ENCODE results near the gene ATP10B.
"Not testable (repeated sequence)": the region's sequence is repeated elsewhere in the genome, so short reads cannot be mapped to it uniquely, and the experiment has no call there.

Gene ATP10B

DNA sequence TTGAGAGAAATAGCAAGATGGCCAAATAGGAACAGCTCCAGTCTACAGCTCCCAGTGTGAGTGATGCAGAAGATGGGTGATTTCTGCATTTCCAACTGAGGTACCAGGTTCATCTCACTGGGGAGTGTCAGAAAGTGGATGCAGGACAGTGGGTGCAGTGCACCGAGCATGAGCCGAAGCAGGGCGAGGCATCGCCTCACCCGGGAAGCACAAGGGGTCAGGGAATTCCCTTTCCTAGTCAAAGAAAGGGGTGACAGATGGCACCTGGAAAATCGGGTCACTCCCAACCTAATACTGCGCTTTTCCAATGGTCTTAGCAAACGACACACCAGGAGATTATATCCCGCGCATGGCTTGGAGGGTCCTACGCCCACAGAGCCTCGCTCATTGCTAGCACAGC, 39.0 kb downstream of the ATP10B start:
- DNase-seq (ENCODE audit: low spot score), result not testable (repeated sequence)

DNA sequence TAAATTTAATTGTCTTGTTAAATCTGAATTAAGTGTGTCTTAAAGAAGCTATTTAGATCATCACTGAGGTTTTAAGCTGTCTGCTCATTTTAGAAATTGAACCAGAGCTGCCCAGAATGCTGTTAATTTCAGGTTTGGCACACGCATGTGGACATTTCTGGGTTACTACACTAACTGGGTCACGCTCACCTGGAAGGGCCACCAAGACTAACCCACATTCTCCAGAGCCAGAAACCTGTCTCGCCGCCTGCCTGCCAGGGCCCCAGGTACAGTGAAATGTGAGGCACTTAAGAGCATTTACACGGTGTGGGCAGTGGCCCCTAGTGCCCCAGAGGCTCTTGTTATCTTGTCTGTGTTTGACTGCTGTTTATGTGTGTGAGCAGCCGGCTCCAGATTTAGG, 46.6 kb downstream of the ATP10B start:
- no peak for DNase-seq (ENCODE audit: low spot score)

DNA sequence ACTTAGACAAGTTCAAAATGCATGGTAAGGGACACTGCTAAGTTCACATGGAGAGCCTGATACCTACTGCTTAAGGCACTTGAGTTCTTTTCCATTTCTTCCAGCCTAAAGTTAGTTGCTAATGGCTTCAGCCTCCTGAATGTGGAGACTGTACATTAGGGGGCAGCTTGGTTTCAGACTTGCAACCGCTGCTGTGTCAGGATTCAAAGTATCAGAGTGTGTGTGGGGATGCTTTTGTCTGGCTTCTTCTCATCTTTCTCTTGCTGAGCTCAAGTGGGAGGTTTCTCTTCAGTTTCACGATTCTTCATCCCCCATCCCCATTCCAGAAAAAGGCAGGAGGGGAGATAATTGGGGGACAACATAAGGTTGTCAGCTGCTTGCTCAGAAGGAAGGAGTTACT, 49.4 kb downstream of the ATP10B start:
- DNase-seq (ENCODE audit: low spot score), result peak; percentile 21

DNA sequence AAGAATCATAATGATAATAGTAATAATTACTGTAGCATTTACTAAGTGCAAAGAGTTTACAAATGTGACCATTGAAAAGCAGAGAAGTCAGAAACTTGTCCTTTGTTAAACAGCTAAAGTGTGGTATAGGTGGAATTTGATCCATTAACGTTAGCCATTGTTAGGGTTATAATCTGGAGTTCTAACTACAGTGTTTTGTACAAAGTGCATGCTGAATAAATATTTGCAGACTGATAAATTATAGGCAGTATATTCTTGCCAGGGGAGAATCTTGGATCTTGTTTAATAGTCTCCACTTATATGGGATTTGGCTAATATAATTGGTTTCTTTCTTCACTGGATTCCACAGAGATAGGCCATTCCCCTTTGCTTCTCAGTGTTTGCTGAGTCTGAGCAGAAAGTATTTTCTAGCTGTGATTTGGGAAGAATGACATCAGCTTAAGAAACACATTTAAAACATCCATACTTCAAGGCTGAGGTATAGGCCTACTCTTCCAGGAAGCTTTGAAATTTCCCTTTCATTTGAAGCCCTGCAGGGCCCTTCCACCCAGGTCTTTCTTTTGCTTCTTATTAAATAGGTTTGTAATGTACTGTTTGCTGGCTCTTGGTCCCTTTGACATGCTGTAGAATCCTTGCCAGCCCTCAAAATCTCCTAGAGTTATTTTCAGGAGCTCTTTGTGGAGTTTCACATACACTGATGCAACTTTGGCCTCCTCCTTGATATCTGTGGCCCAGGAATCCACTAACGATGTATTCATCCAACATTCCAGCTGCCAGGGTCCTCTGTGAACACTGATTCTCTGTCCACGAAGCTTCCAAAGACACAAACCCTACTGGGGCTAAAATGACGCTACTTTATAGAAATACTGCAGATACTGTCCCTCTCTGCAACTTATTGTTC, 51.4 kb downstream of the ATP10B start:
- DNase-seq (ENCODE audit: low spot score), result no peak

DNA sequence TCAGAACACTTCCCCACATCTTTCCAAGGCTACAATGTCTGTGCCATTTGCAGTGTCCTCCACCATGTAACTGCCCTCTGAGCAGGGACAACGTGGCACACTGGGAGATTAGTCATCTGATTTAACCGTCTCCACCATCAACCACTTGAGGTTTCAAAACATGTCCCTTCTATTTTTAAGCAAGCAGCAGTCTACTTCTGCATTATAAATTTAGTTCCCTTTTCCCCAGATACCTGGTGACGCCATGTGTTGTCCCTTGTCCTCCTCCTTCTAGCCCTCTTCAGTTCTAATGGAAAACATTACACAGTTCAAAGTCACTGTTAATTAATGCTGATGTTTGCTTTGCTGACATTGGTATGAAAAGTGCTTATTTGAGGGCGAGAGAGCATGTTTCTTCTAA, 52.8 kb downstream of the ATP10B start:
- no peak for DNase-seq (ENCODE audit: low spot score)

DNA sequence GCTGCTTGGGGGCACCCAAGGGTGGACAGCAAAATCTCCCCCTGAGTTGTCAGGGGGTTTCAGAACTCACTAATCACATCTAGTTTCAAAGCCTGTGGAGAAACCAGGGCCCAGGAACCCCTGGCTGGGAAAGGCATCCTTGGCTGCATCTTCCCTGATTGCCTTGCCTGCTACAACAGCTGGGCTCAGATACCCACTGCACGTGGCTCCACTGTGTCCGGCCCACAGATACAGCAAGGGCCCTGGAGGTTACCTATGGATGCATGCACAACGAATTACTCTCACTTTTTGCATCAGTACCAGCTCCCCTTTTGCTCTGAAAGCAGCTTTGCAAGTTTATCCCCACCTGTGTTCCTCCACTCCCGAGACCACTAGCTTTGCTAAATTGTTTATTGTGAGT, 55.0 kb downstream of the ATP10B start:
- DNase-seq (ENCODE audit: low spot score), result no peak

DNA sequence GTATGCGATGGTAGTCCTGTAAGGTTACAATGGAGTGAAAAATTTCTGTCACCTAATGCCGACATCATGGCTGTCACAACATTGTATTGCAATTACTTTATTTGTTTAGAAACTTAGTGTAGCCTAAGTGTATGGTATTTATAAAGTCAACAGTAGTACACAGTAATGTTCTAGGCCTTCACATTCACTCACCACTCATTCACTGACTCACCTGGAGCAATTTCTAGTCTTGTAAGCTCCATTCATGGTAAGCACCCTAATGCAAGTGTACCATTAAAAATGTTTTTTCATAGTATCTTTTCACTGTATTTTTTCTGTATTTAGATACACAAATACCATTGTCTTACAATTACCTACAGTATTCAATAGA, 58.5 kb downstream of the ATP10B start:
- no peak for DNase-seq (ENCODE audit: low spot score)

DNA sequence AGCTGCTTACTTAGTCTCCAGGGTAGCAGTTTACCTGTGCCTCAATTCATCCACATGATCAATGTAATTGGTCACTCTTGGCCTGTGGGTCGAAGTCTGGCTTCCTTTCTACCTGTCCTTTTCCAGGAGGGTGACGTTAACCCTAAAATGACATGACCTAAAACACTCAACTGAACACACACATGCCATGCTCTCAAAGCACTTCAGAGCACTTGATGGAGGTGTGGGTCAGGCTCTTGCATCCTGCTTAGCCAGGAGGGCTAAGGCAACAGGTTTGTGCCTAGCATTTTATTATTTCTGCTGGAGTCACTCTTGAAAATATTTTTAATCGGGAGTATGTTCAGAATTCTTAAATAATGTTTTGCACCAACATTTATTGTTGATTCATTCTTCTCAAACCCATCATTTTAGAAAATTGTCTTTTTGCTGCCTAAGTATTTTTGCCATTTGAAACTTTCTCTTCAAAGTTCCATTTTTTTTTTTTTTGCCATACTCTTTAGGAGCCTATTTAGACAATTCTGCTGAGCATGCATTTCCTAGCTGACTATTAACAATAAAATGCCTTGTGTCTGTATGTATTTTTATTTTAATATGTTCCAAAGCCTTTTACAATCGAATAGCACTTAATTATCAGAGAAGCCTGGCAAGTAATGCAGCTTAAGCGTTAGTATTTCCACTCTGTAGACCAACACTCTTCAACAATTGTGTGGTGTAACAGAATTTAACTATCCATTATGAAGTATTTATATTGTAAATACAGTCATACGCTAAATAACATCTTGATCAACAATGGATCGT, 59.1 kb downstream of the ATP10B start:
- DNase-seq (ENCODE audit: low spot score), result no peak

DNA sequence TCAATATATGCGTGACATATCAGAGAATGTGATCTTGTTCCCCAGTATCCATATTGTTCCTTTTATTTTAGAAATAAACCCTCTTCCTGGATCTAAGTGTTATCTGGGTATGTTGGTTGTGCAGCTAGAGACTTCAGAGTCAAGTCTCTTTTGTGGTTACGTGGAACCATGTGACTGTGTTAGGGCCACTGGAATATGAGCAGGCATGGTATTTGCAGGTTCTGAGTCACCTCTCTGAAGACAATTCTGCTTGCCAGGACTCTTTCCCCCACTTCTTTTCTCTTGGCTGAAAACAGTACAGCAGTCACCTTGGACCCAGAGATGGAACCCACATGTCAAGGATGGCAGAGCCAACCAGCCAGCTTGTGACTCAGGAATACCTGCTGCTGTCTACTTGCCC, 59.7 kb downstream of the ATP10B start:
- no peak for DNase-seq (ENCODE audit: low spot score)

DNA sequence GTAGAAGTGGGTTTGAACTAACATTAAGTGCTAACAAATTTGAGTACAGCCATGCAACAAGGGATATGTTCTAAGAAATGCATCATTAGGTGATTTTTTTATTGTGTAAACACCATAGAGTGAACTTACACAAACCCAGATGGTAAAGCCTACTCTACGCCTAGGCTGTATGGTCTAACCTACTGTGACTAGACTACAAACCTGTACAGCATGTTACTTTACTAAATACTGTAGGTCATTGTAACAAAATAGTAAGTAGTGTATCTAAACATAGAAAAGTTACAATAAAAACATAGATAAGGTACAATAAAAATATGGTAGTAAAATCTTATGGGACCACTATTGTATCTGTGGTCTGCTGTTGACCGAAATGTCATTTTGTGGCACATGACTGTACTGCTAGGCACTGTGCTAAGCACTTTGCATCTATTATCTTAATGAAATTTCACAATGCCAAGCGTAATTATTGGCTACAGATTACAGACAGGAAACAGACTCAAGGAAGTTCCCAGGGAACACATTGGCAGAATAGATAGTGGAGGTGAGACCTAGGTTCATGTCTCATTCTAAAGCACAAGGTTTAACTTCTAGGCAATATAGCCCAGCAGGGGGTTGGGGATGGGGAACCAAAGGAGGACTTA, 62.7 kb downstream of the ATP10B start:
- DNase-seq (ENCODE audit: low spot score), result no peak

DNA sequence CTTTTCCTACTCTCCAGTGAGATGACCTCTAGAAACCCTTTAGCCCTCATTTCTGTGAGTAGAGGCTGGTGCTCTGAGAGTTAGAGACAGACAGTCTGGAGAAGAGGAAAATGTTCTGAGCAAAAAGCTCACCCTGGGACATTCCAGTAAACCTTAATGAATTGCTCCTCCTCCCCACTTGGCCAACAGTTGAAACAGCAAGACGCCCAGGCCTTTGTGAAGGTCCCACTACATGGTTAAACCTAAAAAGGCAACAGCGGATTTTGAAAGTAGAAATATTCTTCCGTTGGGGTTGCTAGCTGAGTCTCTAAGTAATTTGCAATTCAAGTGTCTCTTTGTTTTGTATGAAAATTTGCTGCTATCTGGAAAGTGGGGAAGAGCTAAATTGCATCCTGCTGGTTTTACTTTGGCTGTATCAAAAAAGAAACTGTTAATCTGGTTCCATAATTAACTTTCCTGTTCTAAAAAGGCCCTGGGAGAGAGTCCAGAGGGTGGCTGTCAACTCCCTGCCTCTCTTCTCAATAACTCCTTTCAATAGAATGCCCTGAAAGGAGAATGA, 63.8 kb downstream of the ATP10B start:
- peak; percentile 17 for DNase-seq (ENCODE audit: low spot score)

DNA sequence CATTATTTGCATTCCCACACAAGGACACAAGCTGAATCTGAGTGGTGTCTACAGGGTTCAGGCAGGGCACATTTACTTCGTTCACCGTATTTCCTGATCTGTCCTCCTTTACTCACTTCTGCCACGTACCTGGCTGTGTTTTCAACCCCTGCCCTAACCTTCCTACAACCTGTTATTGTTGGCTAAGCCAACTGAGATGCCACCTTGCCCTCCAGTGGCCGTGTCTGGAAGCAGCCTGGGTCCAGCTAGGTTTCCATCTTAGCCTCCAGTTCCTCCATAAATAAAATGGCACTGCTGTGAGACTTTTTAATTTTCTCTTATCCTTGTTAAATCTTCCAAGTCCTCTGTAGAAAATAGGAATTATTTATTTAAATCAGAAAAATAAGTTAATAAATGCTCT, 64.8 kb downstream of the ATP10B start:
- no peak for DNase-seq (ENCODE audit: low spot score)

DNA sequence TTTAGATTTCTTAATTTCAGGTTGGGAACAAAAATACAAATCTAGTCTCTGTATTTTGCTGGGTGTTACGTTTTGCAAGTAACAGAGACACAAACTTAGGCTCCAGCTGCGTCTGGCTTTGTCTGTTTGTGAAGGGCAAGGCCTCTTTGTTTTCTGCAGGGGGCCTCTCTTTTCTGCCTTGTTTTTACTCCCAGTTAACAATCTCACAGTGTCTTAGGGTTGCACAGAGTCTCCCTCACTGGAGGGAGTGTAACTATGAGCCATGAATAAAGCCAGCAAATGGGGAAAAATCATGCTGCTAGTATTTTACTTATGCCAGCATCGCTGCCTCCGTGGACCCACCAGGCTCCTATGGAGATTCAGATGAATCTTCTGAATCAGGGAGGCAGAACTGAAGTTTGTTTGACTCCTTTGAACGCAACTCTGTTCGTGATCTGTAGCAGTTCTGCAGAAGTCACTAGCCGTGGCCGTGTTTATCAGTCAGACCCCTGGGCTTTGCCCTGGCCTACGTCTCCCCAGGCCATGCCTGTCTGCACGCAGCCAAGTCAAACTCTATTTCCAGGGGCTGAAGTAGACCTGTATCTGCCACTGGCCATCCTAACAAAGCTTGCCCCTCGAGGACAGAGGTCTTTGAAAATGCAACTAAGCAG, 77.2 kb downstream of the ATP10B start:
- DNase-seq (ENCODE audit: low spot score), result peak; percentile 83

DNA sequence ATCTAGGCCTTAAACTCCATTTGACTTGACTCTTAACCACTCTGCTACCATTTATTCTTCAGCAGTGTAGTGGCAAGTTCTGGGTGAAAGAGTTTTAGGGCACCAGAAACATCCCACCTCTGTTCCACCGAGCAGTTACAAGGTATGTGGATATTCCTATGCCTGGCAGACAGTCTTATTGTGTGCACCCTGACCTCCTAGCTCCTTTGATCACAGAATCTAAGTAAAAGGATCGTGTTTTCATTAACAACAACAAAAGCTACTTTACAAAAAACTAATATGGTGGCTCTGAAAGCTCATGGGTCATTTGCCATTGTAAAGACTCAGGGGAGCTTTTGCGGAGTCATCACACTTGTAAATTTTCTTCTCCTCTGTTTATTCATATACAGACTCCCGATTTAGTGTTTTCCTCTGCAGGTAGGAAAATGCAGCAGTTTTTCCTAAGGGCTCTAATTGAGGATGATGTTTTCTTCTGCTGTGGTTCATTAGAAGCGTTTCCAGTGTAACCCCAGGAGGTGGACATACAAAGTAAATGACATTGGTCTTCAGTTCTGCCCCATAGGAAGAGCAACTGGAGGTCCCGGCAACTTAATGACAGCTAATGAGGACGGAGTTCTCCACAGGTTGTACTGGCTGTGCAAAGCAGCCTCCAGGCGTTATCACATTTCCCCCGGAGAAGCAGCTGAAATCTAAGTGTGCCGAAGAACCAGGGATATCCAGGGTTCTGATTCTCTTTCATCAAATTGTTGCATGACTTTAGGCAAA, 78.2 kb downstream of the ATP10B start:
- no peak for DNase-seq (ENCODE audit: low spot score)

DNA sequence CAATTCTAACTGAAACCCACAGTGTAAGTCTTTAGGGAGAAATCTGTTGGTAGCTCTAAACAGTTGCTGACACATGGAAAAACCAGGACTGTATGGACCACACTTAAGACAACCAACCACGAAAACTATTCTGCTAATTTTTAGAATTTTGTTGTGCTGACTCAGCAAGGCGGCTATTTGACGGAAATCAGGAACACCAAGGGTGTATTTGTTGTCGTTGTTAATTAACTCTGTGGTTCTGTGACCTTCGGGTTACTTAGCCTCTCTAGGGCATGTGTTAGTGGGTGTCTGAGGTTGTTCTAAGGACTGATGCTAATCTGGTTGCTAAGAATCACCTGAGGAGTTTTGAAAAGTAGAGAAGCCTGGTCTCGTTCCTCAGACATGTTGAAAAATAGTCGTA, 79.2 kb downstream of the ATP10B start:
- no peak for DNase-seq (ENCODE audit: low spot score)

DNA sequence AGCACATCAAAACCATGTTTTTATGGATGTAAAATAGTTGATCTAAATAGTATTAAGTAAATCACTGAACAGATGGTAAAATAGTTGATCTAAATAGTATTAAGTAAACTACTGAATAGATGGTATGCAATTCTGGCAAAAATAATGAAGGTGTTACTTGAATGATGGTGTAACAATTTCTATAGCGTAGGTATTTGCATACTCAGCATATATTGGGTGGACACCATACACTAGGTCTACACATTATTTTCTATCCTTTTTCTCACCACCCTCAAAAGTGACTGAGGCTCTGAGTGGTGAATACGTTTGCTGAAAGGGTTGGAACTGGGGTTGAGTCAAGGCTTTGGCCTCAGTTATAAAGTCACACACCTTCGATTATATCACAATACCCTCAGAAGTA, 81.3 kb downstream of the ATP10B start:
- no peak for DNase-seq (ENCODE audit: low spot score)

DNA sequence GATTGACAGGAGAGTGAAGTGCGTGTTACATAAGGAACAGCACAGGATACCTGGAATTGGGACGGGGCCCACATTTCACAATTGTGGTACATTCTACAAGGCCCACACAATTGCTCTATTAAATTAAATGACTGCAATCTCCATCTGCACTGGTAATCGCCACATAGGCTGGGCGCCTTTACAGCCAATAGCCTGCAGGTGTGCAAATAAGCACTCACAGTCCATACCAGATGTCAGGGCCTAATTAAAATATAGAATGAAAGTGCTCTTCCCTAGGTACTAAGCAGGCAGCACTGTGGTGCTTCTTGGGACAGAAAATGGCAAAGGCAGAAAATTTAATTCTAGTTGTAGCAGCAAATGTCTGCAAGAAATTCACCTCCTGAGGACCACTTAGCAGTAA, 82.7 kb downstream of the ATP10B start:
- no peak for DNase-seq (ENCODE audit: low spot score)

DNA sequence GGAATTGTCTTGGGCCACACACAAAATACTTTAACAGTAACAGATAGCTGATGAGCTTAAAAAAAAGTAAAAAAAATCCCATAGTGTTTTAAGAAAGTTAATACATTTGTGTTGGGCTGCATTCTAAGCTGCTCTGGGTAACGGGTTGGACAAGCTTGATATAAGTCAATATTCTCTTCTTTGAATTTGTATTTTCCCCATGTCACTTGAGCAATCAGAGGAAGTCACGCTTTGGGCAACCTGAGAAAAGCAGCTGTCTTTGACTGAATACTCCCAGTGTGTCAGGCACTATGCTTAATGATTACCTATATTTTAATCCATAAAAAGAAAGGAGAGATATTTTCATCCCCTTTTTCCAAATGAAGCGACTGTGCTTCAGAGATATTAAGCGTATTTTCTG, 84.9 kb downstream of the ATP10B start:
- DNase-seq (ENCODE audit: low spot score), result no peak

DNA sequence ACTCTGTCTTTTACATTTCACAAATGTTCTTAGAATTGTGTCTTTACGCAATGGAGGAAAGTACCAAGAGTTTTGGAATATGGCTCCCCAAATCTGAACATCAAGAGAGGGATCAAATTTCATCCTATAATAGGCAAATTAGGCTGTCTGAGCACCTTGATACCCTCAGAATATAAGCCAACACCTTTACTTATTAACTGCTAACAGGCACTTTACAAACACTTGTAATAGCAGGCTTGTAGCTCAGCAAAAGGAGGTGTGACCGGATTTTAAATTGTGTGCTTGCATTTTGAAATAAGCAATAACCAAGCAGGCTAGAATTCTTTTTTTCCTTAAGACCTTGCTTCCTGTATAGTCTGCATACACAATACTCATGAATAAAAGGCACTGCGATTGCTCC, 92.0 kb downstream of the ATP10B start:
- DNase-seq (ENCODE audit: low spot score), result no peak

DNA sequence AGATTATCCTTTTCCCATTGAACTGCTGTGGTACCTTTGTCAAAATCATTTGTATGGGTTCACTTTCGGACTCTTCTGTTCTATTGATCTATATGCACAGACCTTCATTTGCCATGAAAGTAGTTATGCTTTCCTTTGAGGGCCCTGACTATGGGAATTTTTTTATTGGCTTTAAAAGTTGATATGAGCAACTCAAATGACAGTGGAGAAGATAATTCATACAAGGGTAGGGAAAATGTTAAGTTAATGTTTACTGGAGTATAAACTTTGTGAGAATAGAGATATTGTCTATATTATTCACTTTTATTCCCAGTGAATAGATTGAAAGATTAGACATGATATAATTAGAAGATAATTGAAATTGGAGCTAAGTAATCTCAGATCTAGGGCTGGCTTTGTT, 94.8 kb downstream of the ATP10B start:
- DNase-seq (ENCODE audit: low spot score), result no peak

DNA sequence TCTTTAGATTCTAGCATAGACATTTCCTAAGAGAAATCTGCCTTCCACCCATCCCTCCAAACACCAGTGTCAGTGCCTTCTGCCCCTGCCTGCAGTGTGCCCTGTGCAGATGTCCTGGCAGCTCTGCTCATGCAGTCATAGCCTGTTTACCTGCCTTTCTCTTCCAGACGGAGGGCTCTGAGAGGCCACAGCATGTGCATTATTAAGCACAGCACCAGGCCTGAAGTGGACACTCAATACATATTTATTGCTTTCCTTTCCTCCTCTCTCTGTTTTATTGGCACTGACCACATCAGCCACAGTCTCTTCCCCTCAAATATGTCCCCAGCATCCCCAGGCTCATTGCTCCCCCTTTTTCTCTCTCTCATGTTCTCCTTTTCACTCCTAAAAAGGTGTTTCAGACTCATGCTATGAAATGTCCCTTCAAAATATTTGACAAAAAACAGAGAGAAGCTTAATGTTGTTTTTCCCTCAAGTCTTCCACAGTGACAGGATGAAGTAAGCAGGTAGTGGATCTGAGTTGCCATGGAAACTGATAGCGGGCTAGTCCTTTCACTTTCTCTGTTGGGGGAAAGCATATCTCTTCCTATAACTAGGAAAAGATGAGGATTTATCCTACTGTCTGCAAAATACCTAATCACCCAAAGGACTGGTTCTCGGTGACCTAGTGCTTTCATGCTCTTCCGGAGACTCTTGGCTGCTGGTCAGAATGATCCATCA, 100.9 kb downstream of the ATP10B start:
- no peak for DNase-seq (ENCODE audit: low spot score)
